Skeletal muscle satellite cell (primary cell): ENCODE data around the gene SLC26A2.
"Not testable (repeated sequence)": the region's sequence is repeated elsewhere in the genome, so short reads cannot be mapped to it uniquely, and the experiment has no call there.

Experiments
- H3K27me3 ChIP-seq: 2 replicates; pipeline ENCODE4 v1.7.0; 2013; ENCODE audit warnings: low read length; ENCODE audit not compliant: control insufficient read depth, insufficient read depth
- H3K36me3 ChIP-seq: 2 replicates; pipeline ENCODE4 v1.7.0; 2013; ENCODE audit warnings: mild to moderate bottlenecking, control low read depth, low read length; ENCODE audit not compliant: insufficient read depth
- H3K4me1 ChIP-seq: 2 replicates; pipeline ENCODE4 v1.7.0; 2013; ENCODE audit warnings: low read length; ENCODE audit not compliant: control insufficient read depth, insufficient read depth
- H3K4me2 ChIP-seq: 2 replicates; pipeline ENCODE4 v1.7.0; 2013; ENCODE audit warnings: mild to moderate bottlenecking, low read length
- H3K4me3 ChIP-seq: 2 replicates; pipeline ENCODE4 v1.7.0; 2013; ENCODE audit warnings: low read length
- H3K9ac ChIP-seq: 2 replicates; pipeline ENCODE4 v1.7.0; 2013; ENCODE audit warnings: mild to moderate bottlenecking, low read depth, low read length, moderate library complexity
- H3K9me3 ChIP-seq: replicated peaks from 2 replicates; pipeline ENCODE4 v1.7.0; 2013; ENCODE audit warnings: mild to moderate bottlenecking, control low read depth, low read length

The SLC26A2 gene

DNA sequence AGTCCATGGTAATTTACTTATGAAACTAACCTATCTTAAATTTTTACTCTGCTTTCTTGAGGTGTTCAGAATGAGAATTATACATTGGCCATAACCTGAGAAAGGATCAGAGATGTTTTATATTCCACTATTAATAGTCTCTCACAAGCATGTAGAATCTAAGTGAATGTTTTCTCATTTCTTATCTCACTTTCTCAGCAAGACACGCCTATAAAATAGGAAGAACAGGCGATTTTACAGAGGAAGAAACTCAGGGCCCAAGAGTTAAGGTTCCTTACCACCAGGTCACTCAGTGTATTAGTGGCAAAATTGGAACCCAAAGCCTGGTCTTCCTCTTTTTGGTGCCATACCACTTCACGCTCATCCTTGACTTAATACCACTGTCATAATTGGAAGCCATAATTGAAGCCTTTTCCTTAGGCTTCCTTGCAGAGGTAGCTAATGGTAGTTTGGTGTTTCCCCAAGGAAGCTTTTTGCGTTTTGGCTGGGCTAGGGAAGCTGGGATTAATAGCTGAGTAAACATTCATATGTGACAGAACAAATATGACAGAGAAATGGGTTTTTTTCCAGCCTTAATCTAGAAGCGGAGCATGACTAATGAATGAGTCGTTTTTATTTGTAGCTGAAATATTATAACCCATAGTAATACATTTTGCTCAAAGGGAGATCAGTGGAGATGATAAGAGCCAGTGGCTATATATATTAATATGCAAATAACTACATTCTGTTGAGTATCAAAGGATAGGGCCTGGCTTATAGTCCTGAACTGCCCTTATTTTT lies 56.9 kb downstream of the SLC26A2 start:
- H3K27me3 ChIP-seq: no peaks in the 10 kb centered on the region
- H3K9me3 ChIP-seq: peaks cover 13% of the 10 kb centered on the region
- no peak overlapping the region for H3K4me2 ChIP-seq
- H3K4me1 ChIP-seq: peaks cover 35% of the 10 kb centered on the region
- no peak overlapping the region for H3K9ac ChIP-seq
- H3K36me3 ChIP-seq: peaks cover 82% of the 10 kb centered on the region
- H3K4me3 ChIP-seq: no peak overlapping the region

DNA sequence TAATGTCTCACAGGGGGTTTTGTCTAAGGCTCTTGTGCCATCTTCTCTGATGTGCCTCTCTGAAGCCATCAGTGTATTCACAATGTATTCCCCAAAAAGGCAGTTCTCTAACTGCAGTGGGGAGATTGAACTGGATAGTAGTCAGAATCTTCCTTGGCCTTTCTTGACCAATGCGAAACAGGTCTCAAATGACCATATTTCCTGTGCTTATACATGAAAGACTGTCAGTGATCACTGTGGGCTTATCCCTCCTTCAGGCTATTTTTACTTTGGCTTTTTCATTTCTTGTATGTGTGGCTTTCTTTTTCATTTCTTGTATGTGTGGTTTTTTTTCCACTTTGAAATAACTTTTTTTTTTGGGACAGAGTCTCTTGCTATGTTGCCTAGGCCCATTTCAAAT lies 59.7 kb downstream of the SLC26A2 start:
- Histone ChIP-seq H3K27me3 (no peaks in the 10 kb centered on the region), H3K4me3 (no peak overlapping the region), H3K9me3 (peaks cover 11% of the 10 kb centered on the region), H3K4me2 (no peak overlapping the region), H3K4me1 (peaks cover 45% of the 10 kb centered on the region), H3K9ac (no peak overlapping the region), H3K36me3 (peaks cover 79% of the 10 kb centered on the region)

DNA sequence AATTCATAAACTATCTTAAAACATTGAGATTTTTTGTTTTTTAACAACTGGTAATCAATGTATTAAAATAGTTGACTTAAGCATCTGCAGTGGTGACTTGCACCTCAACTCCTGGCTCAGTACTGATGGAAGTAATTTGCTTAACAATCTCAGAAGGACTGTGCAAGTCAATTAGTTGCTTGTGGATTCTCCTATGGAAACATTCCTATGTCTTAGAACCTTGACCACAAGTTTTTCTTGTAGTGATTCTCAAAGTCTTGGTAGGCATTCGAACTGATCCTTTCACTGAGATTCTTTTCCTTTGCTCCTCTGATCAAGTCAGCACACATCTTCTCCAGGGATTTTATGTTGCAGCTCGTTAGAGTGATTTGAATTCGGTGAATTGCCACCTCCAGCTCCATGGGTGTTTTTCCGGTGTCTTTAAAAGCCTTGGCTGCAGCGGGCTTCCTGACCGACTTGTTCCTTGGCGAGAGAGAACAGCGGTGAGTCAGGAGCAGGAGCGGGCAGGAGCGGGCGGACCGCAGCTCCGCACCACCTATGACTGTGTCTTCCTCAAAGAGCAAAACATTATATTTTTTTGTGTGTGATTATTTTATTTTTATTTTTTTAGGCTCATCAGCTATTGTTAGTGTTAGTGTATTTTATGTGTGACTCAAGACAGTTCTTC lies 61.1 kb downstream of the SLC26A2 start:
- Histone ChIP-seq H3K4me1 (peaks cover 45% of the 10 kb centered on the region), H3K27me3 (no peaks in the 10 kb centered on the region), H3K36me3 (peaks cover 73% of the 10 kb centered on the region), H3K9ac (peak overlapping the region; percentile 65), H3K4me3 (no peak overlapping the region), H3K9me3 (no peaks in the 10 kb centered on the region), H3K4me2 (peak overlapping the region; percentile 67)

DNA sequence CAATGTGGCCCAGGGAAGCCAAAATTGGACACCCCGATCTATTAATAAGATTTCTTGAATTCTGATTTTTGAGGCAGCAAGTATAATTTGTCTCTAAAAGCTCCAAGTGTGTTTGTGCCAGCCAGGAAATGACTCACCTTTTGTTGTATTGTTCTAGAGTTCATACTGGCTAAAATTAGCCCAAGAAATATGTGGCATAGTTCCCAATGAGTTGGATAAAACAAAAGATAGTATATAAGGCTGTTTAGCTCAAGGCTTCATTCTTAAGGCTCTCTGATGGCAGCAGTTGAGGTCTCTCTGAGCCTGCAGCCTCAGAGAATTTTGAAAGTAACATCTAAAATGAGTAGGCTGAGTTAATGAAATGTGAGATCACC lies 61.6 kb downstream of the SLC26A2 start:
- H3K4me2 ChIP-seq: peak overlapping the region; percentile 67
- H3K9me3 ChIP-seq: no peaks in the 10 kb centered on the region
- H3K4me1 ChIP-seq: peaks cover 43% of the 10 kb centered on the region
- peak overlapping the region; percentile 21 for H3K4me3 ChIP-seq
- no peaks in the 10 kb centered on the region for H3K27me3 ChIP-seq
- H3K36me3 ChIP-seq: peaks cover 77% of the 10 kb centered on the region
- peak overlapping the region; percentile 65 for H3K9ac ChIP-seq

DNA sequence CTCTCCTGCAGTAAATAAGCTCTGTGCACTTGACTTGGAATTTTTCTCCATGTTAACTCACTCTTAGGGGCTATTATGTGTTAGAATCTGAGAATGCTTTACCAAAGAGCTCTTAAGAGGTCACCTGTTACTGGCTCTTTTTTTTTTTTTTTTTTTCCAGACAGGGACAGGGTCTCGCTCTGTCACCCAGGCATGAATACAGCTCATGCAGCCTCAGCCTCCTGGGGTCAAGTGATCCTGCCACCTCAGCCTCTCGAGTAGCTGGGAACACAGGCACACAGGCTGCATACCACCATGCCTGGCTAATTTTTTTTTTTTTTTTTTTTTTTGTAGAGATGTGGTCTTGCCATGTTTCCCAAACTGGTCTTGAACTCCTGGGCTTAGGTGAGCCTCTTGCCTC lies 62.1 kb downstream of the SLC26A2 start:
- peaks cover 38% of the 10 kb centered on the region for H3K4me1 ChIP-seq
- H3K36me3 ChIP-seq: peaks cover 80% of the 10 kb centered on the region

DNA sequence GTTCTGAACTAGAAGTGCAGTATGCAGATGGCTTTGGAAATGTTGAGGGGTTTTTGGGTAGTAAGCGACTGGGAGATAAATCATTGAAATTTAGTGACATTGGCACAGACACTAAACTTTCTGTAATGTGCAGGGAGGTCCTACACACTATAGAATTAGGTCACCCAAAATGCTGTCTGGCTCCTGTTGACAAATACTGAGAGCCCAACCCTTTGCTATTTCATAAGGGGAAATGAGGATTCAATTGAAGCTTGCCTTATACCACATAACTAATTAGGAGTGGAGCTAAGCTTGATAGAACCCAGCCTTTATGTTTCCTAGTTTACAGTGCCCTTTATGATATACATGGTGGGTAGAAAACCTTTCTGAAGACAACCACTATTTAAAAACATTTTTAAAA lies 62.6 kb downstream of the SLC26A2 start:
- no peak overlapping the region for H3K4me3 ChIP-seq
- no peak overlapping the region for H3K4me2 ChIP-seq
- no peaks in the 10 kb centered on the region for H3K27me3 ChIP-seq
- no peaks in the 10 kb centered on the region for H3K9me3 ChIP-seq
- no peak overlapping the region for H3K9ac ChIP-seq
- peaks cover 81% of the 10 kb centered on the region for H3K36me3 ChIP-seq
- H3K4me1 ChIP-seq: peaks cover 34% of the 10 kb centered on the region

More for the DNA sequence above, 62.1 kb downstream of the SLC26A2 start:
- H3K9me3 ChIP-seq: no peaks in the 10 kb centered on the region
- H3K4me2 ChIP-seq: peak overlapping the region; percentile 67
- H3K27me3 ChIP-seq: no peaks in the 10 kb centered on the region
- H3K4me3 ChIP-seq: peak overlapping the region; percentile 21
- peak overlapping the region; percentile 65 for H3K9ac ChIP-seq

DNA sequence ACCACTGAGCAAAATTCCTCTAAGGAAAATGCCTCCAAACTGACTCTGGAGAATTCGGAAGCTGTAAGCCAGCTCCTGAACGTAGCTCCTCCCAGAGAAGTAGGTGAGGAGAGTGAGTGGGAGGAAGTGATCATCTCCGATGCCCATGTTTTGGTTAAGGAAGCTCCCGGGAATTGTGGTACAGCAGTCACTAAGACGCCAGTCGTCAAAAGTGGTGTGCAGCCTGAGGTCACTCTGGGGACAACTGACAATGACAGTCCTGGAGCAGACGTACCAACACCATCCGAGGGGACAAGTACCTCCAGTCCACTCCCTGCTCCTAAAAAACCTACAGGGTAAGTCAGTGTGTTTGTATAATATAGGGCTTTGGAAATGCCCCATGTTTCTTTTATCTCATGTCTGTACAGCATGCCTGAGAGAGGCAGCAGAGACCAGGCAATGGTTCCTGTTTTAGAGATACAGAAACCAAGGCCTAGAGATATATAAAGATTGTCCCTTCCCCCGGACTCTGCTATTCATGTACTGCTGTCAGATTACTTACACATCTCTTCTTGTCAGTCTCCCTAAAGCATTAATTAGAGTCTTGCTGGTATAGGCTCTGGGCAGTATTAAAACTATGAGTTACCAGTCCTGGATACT lies 63.9 kb downstream of the SLC26A2 start:
- peaks cover 72% of the 10 kb centered on the region for H3K36me3 ChIP-seq
- H3K4me3 ChIP-seq: no peak overlapping the region
- no peak overlapping the region for H3K4me2 ChIP-seq
- H3K4me1 ChIP-seq: peaks cover 32% of the 10 kb centered on the region
- H3K27me3 ChIP-seq: no peaks in the 10 kb centered on the region
- no peaks in the 10 kb centered on the region for H3K9me3 ChIP-seq
- no peak overlapping the region for H3K9ac ChIP-seq

DNA sequence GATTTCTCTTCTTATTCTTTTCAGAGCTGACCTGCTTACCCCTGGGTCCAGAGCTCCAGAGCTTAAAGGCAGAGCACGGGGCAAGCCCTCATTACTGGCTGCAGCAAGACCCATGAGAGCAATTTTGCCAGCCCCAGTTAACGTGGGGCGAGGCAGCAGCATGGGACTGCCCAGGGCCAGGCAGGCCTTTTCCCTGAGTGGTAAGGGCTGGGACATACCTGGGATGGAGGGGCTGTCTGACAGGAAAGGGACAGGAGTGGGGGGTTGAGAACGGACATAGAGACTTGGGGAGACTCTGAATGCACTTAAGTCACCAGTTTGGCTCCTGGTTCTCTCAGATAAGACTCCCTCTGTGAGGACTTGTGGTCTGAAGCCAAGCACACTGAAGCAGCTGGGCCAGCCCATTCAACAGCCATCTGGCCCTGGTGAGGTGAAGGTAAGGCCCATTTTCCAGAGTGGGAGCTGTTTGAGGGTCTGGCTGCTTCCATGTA lies 66.2 kb downstream of the SLC26A2 start:
- no peak overlapping the region for H3K4me2 ChIP-seq
- no peaks in the 10 kb centered on the region for H3K9me3 ChIP-seq
- H3K4me3 ChIP-seq: no peak overlapping the region
- no peak overlapping the region for H3K9ac ChIP-seq
- H3K4me1 ChIP-seq: peaks cover 17% of the 10 kb centered on the region
- H3K27me3 ChIP-seq: no peaks in the 10 kb centered on the region
- H3K36me3 ChIP-seq: peaks cover 73% of the 10 kb centered on the region

DNA sequence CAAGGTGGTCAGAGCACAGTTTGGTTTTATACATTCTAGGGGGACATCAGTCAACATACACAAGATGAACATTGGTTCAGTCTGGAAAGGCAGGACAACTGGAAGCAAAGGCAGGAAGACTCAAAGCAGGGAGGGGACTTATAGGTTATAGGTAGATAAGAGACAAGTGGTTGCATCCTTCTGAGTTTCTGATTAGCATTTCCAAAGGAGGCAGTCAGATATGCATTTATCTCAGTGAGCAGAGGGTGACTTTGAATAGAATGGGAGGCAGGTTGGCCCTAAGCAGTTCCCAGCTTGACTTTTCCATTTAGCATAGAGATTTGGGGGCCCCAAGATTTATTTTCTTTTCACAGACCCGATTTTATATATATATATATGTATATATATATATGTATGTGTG lies 67.5 kb downstream of the SLC26A2 start:
- H3K4me2 ChIP-seq, H3K9me3 ChIP-seq, H3K27me3 ChIP-seq, H3K4me3 ChIP-seq, H3K9ac ChIP-seq, H3K4me1 ChIP-seq: not testable (repeated sequence)
- H3K36me3 ChIP-seq: peaks cover 83% of the 10 kb centered on the region

DNA sequence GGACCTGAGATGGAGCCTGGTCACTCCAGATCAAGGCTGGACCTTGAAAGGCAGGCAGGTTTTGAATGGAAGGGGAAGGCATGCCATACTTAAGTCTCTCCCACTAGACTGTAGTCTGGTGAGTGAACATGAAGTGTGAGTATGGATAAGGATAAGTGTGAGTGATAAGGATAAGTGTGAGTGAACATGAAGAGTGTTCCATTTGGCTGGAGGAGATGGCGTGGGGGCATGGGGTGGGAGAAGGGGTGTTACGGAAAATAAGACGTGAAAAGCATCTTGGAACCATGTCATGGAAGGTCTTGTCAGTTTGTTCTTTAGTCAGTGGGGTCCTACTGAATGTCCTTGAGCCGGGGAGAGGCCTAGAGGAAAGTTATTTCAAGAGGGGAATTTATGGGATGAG lies 72.8 kb downstream of the SLC26A2 start:
- peaks cover 32% of the 10 kb centered on the region for H3K4me1 ChIP-seq
- H3K4me2 ChIP-seq: no peak overlapping the region
- no peak overlapping the region for H3K4me3 ChIP-seq
- H3K27me3 ChIP-seq: no peaks in the 10 kb centered on the region
- H3K9ac ChIP-seq: no peak overlapping the region
- H3K36me3 ChIP-seq: peaks cover 85% of the 10 kb centered on the region
- no peaks in the 10 kb centered on the region for H3K9me3 ChIP-seq

DNA sequence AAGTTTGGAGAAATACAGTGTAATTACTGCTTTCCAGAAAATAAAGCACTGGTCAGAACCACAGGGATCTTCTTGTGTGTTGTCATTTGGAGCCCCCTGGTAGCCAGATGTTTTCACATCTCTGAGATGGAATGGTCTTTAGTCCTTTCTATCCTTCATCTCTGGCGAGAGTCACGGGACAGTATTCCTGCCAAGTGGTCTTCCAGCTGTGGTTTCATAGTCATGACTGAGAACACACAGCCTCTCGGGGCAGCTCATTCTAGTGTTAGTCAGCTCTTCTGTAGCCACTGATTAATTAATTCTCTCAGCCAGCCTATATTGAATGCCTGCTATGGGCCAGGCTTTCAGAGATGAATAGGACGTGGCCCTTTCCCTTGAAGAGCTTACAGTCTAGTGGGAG lies 74.1 kb downstream of the SLC26A2 start:
- Histone ChIP-seq H3K27me3 (no peaks in the 10 kb centered on the region), H3K4me2 (no peak overlapping the region), H3K9me3 (no peaks in the 10 kb centered on the region), H3K4me3 (no peak overlapping the region), H3K9ac (no peak overlapping the region), H3K36me3 (peaks cover 89% of the 10 kb centered on the region), H3K4me1 (peaks cover 32% of the 10 kb centered on the region)
